Adrenal gland (tissue), 5 donors: ENCODE data around the gene PACS1.

Experiments
- CTCF ChIP-seq, 6 experiments: fragments of 450-650 bp in 4 of 6; fragments of 200-600 bp in 2 of 6; sonication (generic) in 1 of 6; IDR thresholded peaks; 1 replicate in 5 of 6; 2 replicates in 1 of 6; pipeline versions ENCODE4 v1.5.1 to v1.8.0; 2016 to 2021; ENCODE audit warnings: antibody characterized with exemption in 6 of 6, mild to moderate bottlenecking in 2 of 6, moderate library complexity in 1 of 6
- POLR2A ChIP-seq, 2 donors: fragments of 450-650 bp; IDR thresholded peaks; one replicate each; pipeline ENCODE4 v1.6.1; 2017; ENCODE audit warnings: antibody characterized with exemption in 2 of 2, mild to moderate bottlenecking in 2 of 2, moderate library complexity in 1 of 2
- donor health status: DM: no; HTN: no; CAD: no.

GRCh38 chr11:66026017-66026529 lies 44.0 kb upstream of the PACS1 start, which contains the start of gene CATSPER1:
- TF ChIP-seq POLR2A (IDR thresholded peaks at IDR 0.05): no peak
- no peak for TF ChIP-seq CTCF (IDR thresholded peaks at IDR 0.05)
